Panc1 (cell line): ENCODE data around the gene PER2.

Experiments
- CTCF ChIP-seq: fragments of 450-650 bp; IDR thresholded peaks from 2 replicates; pipeline ENCODE4 v1.5.1; 2017; ENCODE audit warnings: mild to moderate bottlenecking
- POLR2AphosphoS5 ChIP-seq: IDR thresholded peaks from 2 replicates; pipeline ENCODE4 v1.6.1; 2012; ENCODE audit warnings: mild to moderate bottlenecking, low read depth, low read length, moderate library complexity
- REST ChIP-seq, 2 experiments: IDR thresholded peaks; 2 replicates each; pipeline ENCODE4 v1.6.1; 2011 to 2012; ENCODE audit warnings: low read depth in 2 of 2, control low read depth in 1 of 2, low read length in 1 of 2, mild to moderate bottlenecking in 1 of 2, moderate library complexity in 1 of 2; ENCODE audit not compliant: insufficient read depth in 1 of 2
- SIN3A ChIP-seq: IDR thresholded peaks from 2 replicates; pipeline ENCODE4 v1.6.1; 2012; ENCODE audit warnings: low read depth, mild to moderate bottlenecking, low read length, moderate library complexity, borderline replicate concordance; ENCODE audit not compliant: insufficient read depth

GRCh38 chr2:238306672-238306998, 18.2 kb upstream of the PER2 start:
- TF ChIP-seq CTCF, result no peak
- no peak for TF ChIP-seq POLR2AphosphoS5
- TF ChIP-seq REST (IDR thresholded peaks at IDR 0.05; ENCODE audit: insufficient read depth in 1 of 2, low read depth in 2 of 2, low read length in 1 of 2), result no peak
- no peak for TF ChIP-seq SIN3A
